OCI-LY3 (cell line): ENCODE data around the gene NFYB.

Source experiments
- CTCF ChIP-seq: fragments of 200-600, 300-600 bp; sonication (generic); IDR thresholded peaks from 2 replicates; pipeline ENCODE4 v1.5.1; 2014; ENCODE audit warnings: antibody characterized with exemption, low read length, low read depth
- EZH2phosphoT487 ChIP-seq: fragments of 200-600 bp; shearing (Covaris generic); IDR thresholded peaks from 2 replicates; pipeline ENCODE4 v1.6.1; 2018; ENCODE audit warnings: antibody characterized with exemption, mixed run types, low read depth

- no peak for TF ChIP-seq CTCF
- TF ChIP-seq EZH2phosphoT487, result no peak
Measured at GRCh38 chr12:104143918-104144317, 5.9 kb upstream of the NFYB start.
